Parathyroid adenoma (tissue), 2 donors: ENCODE data around the gene ENDOD1.
"Not testable (repeated sequence)": the region's sequence is repeated elsewhere in the genome, so short reads cannot be mapped to it uniquely, and the experiment has no call there.

ENCODE experiments used
- H2AFZ ChIP-seq: fragments of 300-600 bp; sonication (generic); one replicate; pipeline ENCODE4 v1.7.0; 2017; ENCODE audit warnings: antibody characterized with exemption, mild to moderate bottlenecking
- H3K27ac ChIP-seq: fragments of 300-600 bp; sonication (generic); one replicate; pipeline ENCODE4 v1.7.0; 2017
- H3K27me3 ChIP-seq: fragments of 300-600 bp; sonication (generic); one replicate; pipeline ENCODE4 v1.7.0; 2017; ENCODE audit warnings: low read length; ENCODE audit not compliant: control insufficient read depth, insufficient read depth
- H3K36me3 ChIP-seq: fragments of 300-600 bp; sonication (generic); one replicate; pipeline ENCODE4 v1.7.0; 2017; ENCODE audit warnings: low read length; ENCODE audit not compliant: control insufficient read depth, insufficient read depth
- H3K4me1 ChIP-seq: fragments of 300-600 bp; sonication (generic); one replicate; pipeline ENCODE4 v1.7.0; 2017; ENCODE audit warnings: control low read depth
- H3K4me2 ChIP-seq: fragments of 300-600 bp; sonication (generic); one replicate; pipeline ENCODE4 v1.7.0; 2017; ENCODE audit warnings: low read length
- H3K4me3 ChIP-seq: fragments of 300-600 bp; sonication (generic); one replicate; pipeline ENCODE4 v1.7.0; 2017; ENCODE audit warnings: low read depth, low read length
- H3K79me2 ChIP-seq: fragments of 300-600 bp; sonication (generic); one replicate; pipeline ENCODE4 v1.7.0; 2017; ENCODE audit warnings: control low read depth
- H3K9ac ChIP-seq: fragments of 300-600 bp; sonication (generic); one replicate; pipeline ENCODE4 v1.7.0; 2017; ENCODE audit warnings: mild to moderate bottlenecking
- H3K9me3 ChIP-seq: fragments of 300-600 bp; sonication (generic); one replicate; pipeline ENCODE4 v1.7.0; 2017; ENCODE audit warnings: low read length; ENCODE audit not compliant: control insufficient read depth
- TF ChIP-seq, protein P1 (sequence below): fragments of 300-600 bp; sonication (generic); IDR thresholded peaks from one replicate; pipeline ENCODE4 v1.7.0; 2017; ENCODE audit warnings: antibody characterized with exemption, mild to moderate bottlenecking
- donor health status: primary hyperparathyroidism.

The ENDOD1 gene

GRCh38 chr11:95104121-95104830 is 14.6 kb downstream of the ENDOD1 start:
- no peak overlapping the region for H3K4me3 ChIP-seq
- peak overlapping the region; percentile 50 for H2AFZ ChIP-seq
- peak overlapping the region; percentile 72 for H3K27ac ChIP-seq
- H3K27me3 ChIP-seq = no peaks in the 10 kb centered on the region
- no peak overlapping the region for H3K4me2 ChIP-seq
- no peaks in the 10 kb centered on the region for H3K36me3 ChIP-seq
- peaks cover 2% of the 10 kb centered on the region for H3K79me2 ChIP-seq
- TF ChIP-seq, protein P1, sequence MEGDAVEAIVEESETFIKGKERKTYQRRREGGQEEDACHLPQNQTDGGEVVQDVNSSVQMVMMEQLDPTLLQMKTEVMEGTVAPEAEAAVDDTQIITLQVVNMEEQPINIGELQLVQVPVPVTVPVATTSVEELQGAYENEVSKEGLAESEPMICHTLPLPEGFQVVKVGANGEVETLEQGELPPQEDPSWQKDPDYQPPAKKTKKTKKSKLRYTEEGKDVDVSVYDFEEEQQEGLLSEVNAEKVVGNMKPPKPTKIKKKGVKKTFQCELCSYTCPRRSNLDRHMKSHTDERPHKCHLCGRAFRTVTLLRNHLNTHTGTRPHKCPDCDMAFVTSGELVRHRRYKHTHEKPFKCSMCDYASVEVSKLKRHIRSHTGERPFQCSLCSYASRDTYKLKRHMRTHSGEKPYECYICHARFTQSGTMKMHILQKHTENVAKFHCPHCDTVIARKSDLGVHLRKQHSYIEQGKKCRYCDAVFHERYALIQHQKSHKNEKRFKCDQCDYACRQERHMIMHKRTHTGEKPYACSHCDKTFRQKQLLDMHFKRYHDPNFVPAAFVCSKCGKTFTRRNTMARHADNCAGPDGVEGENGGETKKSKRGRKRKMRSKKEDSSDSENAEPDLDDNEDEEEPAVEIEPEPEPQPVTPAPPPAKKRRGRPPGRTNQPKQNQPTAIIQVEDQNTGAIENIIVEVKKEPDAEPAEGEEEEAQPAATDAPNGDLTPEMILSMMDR = no peak
- H3K4me1 ChIP-seq = peaks cover 24% of the 10 kb centered on the region
- H3K9me3 ChIP-seq = no peaks in the 10 kb centered on the region
- no peak overlapping the region for H3K9ac ChIP-seq

DNA sequence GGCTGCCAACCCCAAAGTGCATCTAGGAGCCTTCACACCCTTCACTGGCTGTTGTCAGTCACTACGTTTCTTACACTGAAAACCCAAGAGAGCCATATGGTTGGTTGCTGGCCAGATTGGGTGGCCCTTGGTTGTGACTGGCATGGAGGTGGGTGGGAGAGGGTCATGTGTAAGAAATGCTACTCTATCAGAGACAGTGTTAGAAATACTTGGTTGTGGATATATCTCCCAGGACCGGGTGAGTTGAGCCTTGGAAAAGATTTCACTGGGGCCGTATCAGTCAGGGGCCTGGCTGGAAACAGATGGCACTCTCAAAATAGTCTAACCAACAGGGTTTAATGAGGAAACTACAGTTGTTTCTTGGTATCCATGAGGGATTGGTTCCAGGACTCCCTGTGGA is 15.2 kb downstream of the ENDOD1 start:
- H3K36me3 ChIP-seq = no peaks in the 10 kb centered on the region
- no peak overlapping the region for H3K9ac ChIP-seq
- H3K9me3 ChIP-seq = no peaks in the 10 kb centered on the region
- no peaks in the 10 kb centered on the region for H3K27me3 ChIP-seq
- H2AFZ ChIP-seq = no peak overlapping the region
- no peak overlapping the region for H3K4me3 ChIP-seq
- TF ChIP-seq, protein P1 = no peak
- H3K4me1 ChIP-seq = peaks cover 24% of the 10 kb centered on the region
- peaks cover 2% of the 10 kb centered on the region for H3K79me2 ChIP-seq
- H3K4me2 ChIP-seq = no peak overlapping the region
- no peak overlapping the region for H3K27ac ChIP-seq

GRCh38 chr11:95108159-95108611 is 18.5 kb downstream of the ENDOD1 start:
- Histone ChIP-seq H3K79me2 (no peaks in the 10 kb centered on the region), H3K36me3 (no peaks in the 10 kb centered on the region), H3K4me3 (no peak overlapping the region), H3K4me1 (peaks cover 21% of the 10 kb centered on the region), H3K27ac (peak overlapping the region; percentile 90), H2AFZ (peak overlapping the region; percentile 70), H3K9ac (no peak overlapping the region), H3K9me3 (no peaks in the 10 kb centered on the region), H3K27me3 (no peaks in the 10 kb centered on the region), H3K4me2 (peak overlapping the region; percentile 26)
- TF ChIP-seq, protein P1 = no peak

- Histone ChIP-seq H3K4me3 (no peak overlapping the region), H3K79me2 (peaks cover 5% of the 10 kb centered on the region), H3K27ac (peak overlapping the region; percentile 90), H3K4me2 (no peak overlapping the region), H3K4me1 (peaks cover 13% of the 10 kb centered on the region), H2AFZ (peak overlapping the region; percentile 11), H3K27me3 (no peaks in the 10 kb centered on the region), H3K9me3 (no peaks in the 10 kb centered on the region), H3K9ac (no peak overlapping the region), H3K36me3 (no peaks in the 10 kb centered on the region)
- TF ChIP-seq, protein P1 = no peak
Observed at GRCh38 chr11:95108671-95109551, 19.3 kb downstream of the ENDOD1 start.

DNA sequence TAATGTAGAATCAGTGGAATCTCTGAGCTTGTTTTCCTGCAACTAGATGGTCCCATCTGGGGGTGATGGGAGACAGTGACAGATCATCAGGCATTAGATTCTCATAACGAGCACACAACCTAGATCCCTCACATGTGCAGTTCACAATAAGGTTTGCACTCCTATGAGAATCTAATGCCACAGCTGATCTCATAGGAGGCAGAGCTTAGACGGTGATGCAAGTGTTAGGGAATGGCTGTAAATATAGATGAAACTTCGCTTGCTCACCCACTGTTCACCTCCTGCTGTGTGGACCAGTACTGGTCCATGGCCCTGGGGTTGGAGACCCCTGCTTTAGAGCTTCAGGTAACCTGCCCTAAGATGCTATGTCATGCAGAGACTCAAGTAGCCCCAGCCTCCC is 21.8 kb downstream of the ENDOD1 start:
- not testable (repeated sequence) for H3K9ac ChIP-seq, H3K27ac ChIP-seq, H3K4me3 ChIP-seq, H2AFZ ChIP-seq, H3K4me1 ChIP-seq, H3K9me3 ChIP-seq, H3K27me3 ChIP-seq, H3K4me2 ChIP-seq, H3K36me3 ChIP-seq
- peaks cover 13% of the 10 kb centered on the region for H3K79me2 ChIP-seq
